Activated B cell treated with CpG ODN at 0.5 μM for 24 hours (primary cell): ENCODE results near the gene GPR3. TPM values are rescaled to one million over a fixed set of nuclear protein-coding genes. Genes with fewer than 3 reads are reported as not detected.
A peak's percentile ranks its signal among the peaks of the same experiment; 100 is the strongest.

Experiments used
- ATAC-seq: fragments of 200-7000 bp; cut with Tn5 transposase; one replicate; pipeline ENCODE4 v1.10.0; 2021; ENCODE audit warnings: low read depth, mild to moderate bottlenecking, moderate library complexity
- CTCF ChIA-PET: fragments of 350-600 bp; sonication (Branson Sonifier 250); formaldehyde crosslinking; loops from one replicate; lab custom pipeline; 2021; ENCODE audit warnings: antibody characterized with exemption; lab: Charles Lee
- POLR2A ChIA-PET: fragments of 350-600 bp; sonication (Branson Sonifier 250); formaldehyde crosslinking; loops from one replicate; lab custom pipeline; 2021; ENCODE audit warnings: antibody characterized with exemption; lab: Charles Lee
- DNase-seq: peaks from one replicate; pipeline ENCODE4 v3.0.0; 2022
- H3K27ac Mint-ChIP-seq: one replicate; pipeline ENCODE4 v1.8.0; 2020; ENCODE audit warnings: mixed read lengths
- H3K27me3 Mint-ChIP-seq: one replicate; pipeline ENCODE4 v1.8.0; 2021; ENCODE audit warnings: mixed read lengths
- H3K36me3 Mint-ChIP-seq: one replicate; pipeline ENCODE4 v1.8.0; 2021; ENCODE audit warnings: low read depth, mixed read lengths
- H3K4me1 Mint-ChIP-seq: one replicate; pipeline ENCODE4 v1.8.0; 2021; ENCODE audit warnings: mixed read lengths
- H3K4me3 Mint-ChIP-seq: one replicate; pipeline ENCODE4 v1.8.0; 2020; ENCODE audit warnings: mild to moderate bottlenecking, mixed read lengths
- H3K9me3 Mint-ChIP-seq: one replicate; pipeline ENCODE4 v1.8.0; 2020; ENCODE audit warnings: mixed read lengths
- CTCF ChIP-seq: fragments of 200-600 bp; IDR thresholded peaks from one replicate; pipeline ENCODE4 v1.8.0; 2022; ENCODE audit warnings: antibody characterized with exemption, mild to moderate bottlenecking
- intact Hi-C: fragments of 100-400 bp; cut with micrococcal nuclease; formaldehyde crosslinking; loops from one replicate; pipeline ENCODE4 v1.15.1; 2024
- total RNA-seq: library from RNA; stranded (reverse); gene quantifications from 2 replicates; pipeline ENCODE4 v1.2.3, GENCODE V29; 2022

GPR3 gene
- total RNA-seq, 1 donor from 2014 or later: 0.11 TPM

GRCh38 chr1:27355683-27356082, 36.7 kb upstream of the GPR3 start:
- H3K9me3 Mint-ChIP-seq: no peaks in the 10 kb centered on the region
- peaks cover 43% of the 10 kb centered on the region for H3K4me1 Mint-ChIP-seq
- ChIA-PET POLR2A (interaction anchor here (0.6 to 9.1 kb wide), 6 partner anchors 10 to 1102 kb away, joined by 3 to 75 read pairs (median 10); partner anchors contain the start of genes MAP3K6, SYTL1 and TMEM222), CTCF (interaction anchor here (1.0 to 3.9 kb wide), 7 partner anchors 23 to 307 kb away, joined by 3 to 43 read pairs (median 15); partner anchors contain the start of genes CD164L2 and GPR3)
- TF ChIP-seq CTCF: no peak
- DNase-seq: no peak
- H3K27ac Mint-ChIP-seq: peak overlapping the region; percentile 66
- no peaks in the 10 kb centered on the region for H3K27me3 Mint-ChIP-seq
- H3K4me3 Mint-ChIP-seq: peak overlapping the region; percentile 7
- intact Hi-C loops: loop anchor here (2.0 kb wide), 2 partner anchors 17 to 23 kb away; no protein-coding TSS in a partner anchor
- H3K36me3 Mint-ChIP-seq: peaks cover 15% of the 10 kb centered on the region
- no peak for ATAC-seq

GRCh38 chr1:27356277-27356618, 36.2 kb upstream of the GPR3 start:
- CTCF ChIA-PET: interaction anchor here (1.0 to 3.9 kb wide), 13 partner anchors 15 to 307 kb away, joined by 3 to 43 read pairs (median 6); partner anchors contain the start of genes CD164L2, GPR3 and SYTL1
- TF ChIP-seq CTCF: no peak
- Mint-ChIP-seq H3K9me3 (no peaks in the 10 kb centered on the region), H3K27me3 (no peaks in the 10 kb centered on the region), H3K27ac (peak overlapping the region; percentile 56), H3K4me1 (peaks cover 46% of the 10 kb centered on the region), H3K36me3 (peaks cover 12% of the 10 kb centered on the region), H3K4me3 (peak overlapping the region; percentile 76)
- intact Hi-C loops: loop anchor here (2.0 kb wide), 2 partner anchors 17 to 23 kb away; no protein-coding TSS in a partner anchor
- POLR2A ChIA-PET: interaction anchor here (1.1 to 9.1 kb wide), 6 partner anchors 8 to 33 kb away, joined by 3 to 75 read pairs (median 10); partner anchors contain the start of genes MAP3K6, SYTL1 and TMEM222
- ATAC-seq (no peak), DNase-seq (no peak)

- H3K4me3 Mint-ChIP-seq: peak overlapping the region; percentile 76
- H3K27me3 Mint-ChIP-seq: no peaks in the 10 kb centered on the region
- no peak for TF ChIP-seq CTCF
- H3K9me3 Mint-ChIP-seq: no peaks in the 10 kb centered on the region
- CTCF ChIA-PET: interaction anchor here (1.0 to 3.9 kb wide), 24 partner anchors 8 to 456 kb away, joined by 3 to 43 read pairs (median 6); partner anchors contain the start of genes AHDC1, CD164L2, GPATCH3 and GPR3
- peak; percentile 55 for ATAC-seq
- no peak for DNase-seq
- H3K27ac Mint-ChIP-seq: peak overlapping the region; percentile 56
- H3K36me3 Mint-ChIP-seq: peaks cover 7% of the 10 kb centered on the region
- intact Hi-C loops: loop anchor here (1.0 to 2.0 kb wide), 9 partner anchors 9 to 250 kb away; partner anchors contain the start of genes GPR3 and TMEM222
- POLR2A ChIA-PET: interaction anchor here (0.6 to 9.1 kb wide), 9 partner anchors 8 to 513 kb away, joined by 3 to 75 read pairs (median 7); partner anchors contain the start of genes MAP3K6, SYTL1 and TMEM222
- H3K4me1 Mint-ChIP-seq: peaks cover 46% of the 10 kb centered on the region
Observed at GRCh38 chr1:27356619-27357280, 35.7 kb upstream of the GPR3 start.

- Mint-ChIP-seq H3K4me3 (peak overlapping the region; percentile 76), H3K9me3 (no peaks in the 10 kb centered on the region), H3K27me3 (no peaks in the 10 kb centered on the region), H3K27ac (peak overlapping the region; percentile 56), H3K36me3 (peaks cover 6% of the 10 kb centered on the region), H3K4me1 (peaks cover 46% of the 10 kb centered on the region)
- TF ChIP-seq CTCF: peak; percentile 69
- peak; percentile 66 for ATAC-seq
- ChIA-PET POLR2A (interaction anchor here (0.6 to 9.1 kb wide), 8 partner anchors 8 to 512 kb away, joined by 3 to 75 read pairs (median 8); partner anchors contain the start of genes MAP3K6, SYTL1 and TMEM222), CTCF (interaction anchor here (0.9 to 3.9 kb wide), 24 partner anchors 8 to 457 kb away, joined by 3 to 43 read pairs (median 6); partner anchors contain the start of genes AHDC1, CD164L2, GPATCH3 and GPR3)
- intact Hi-C loops: loop anchor here (1.0 to 2.0 kb wide), 9 partner anchors 8 to 249 kb away; partner anchors contain the start of genes GPR3 and TMEM222
- peak; percentile 80 for DNase-seq
Observed at GRCh38 chr1:27357281-27358037, 35.0 kb upstream of the GPR3 start.
